ENCODE results near the gene ABCA13. TPM values are rescaled to one million over a fixed set of nuclear protein-coding genes. Genes with fewer than 3 reads are reported as not detected.

ABCA13 gene
- total RNA-seq, 2 donors from 2014 or later = not detected

GRCh38 chr7:48213226-48213625, 42.0 kb downstream of the ABCA13 start:
- Histone ChIP-seq H3K36me3 (no peaks in the 10 kb centered on the region), H3K4me3 (no peak overlapping the region)
- TF ChIP-seq CTCF (IDR thresholded peaks at IDR 0.05) = no peak

DNA sequence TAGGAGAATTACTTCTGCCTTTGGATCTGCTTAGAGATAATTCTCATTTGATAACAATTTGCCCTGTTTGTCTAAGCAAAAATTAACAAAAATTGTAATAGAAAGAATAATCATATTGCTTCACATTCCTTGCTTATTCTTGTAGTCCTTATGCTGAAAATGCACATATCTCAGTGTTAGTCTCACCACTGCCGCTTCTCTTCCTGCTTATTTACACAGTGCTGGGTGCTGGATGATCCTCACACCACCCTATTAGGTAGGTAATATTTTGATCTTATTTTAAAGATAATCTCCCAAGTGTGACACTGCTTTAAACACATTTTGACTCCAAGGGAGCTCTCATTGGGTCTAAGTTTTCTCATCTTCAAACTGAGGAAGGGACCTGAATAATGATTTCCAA, 46.0 kb downstream of the ABCA13 start:
- no peaks in the 10 kb centered on the region for H3K27me3 ChIP-seq
- no peak overlapping the region for H3K27ac ChIP-seq
- peaks cover 0 to 2% of the 10 kb centered on the region in 2 donors for H3K9me3 ChIP-seq
- H3K4me1 ChIP-seq = no peaks in the 10 kb centered on the region
- no peaks in the 10 kb centered on the region for H3K36me3 ChIP-seq
- no peak for TF ChIP-seq CTCF (IDR thresholded peaks at IDR 0.05)
- no peak overlapping the region for H3K4me3 ChIP-seq
- no peak for DNase-seq (ENCODE audit: low spot score)

More at GRCh38 chr7:48213226-48213625, 42.0 kb downstream of the ABCA13 start:
- peaks cover 0 to 10% of the 10 kb centered on the region in 2 donors for H3K9me3 ChIP-seq
- no peaks in the 10 kb centered on the region for H3K4me1 ChIP-seq
- H3K27ac ChIP-seq = no peak overlapping the region
- DNase-seq (ENCODE audit: low spot score) = no peak
- no peaks in the 10 kb centered on the region for H3K27me3 ChIP-seq

GRCh38 chr7:48217753-48218152, 46.5 kb downstream of the ABCA13 start:
- H3K4me1 ChIP-seq = no peaks in the 10 kb centered on the region
- no peaks in the 10 kb centered on the region for H3K27me3 ChIP-seq
- no peaks in the 10 kb centered on the region for H3K36me3 ChIP-seq
- no peak overlapping the region for H3K4me3 ChIP-seq
- no peak for TF ChIP-seq CTCF (IDR thresholded peaks at IDR 0.05)
- no peak overlapping the region for H3K27ac ChIP-seq
- no peak for DNase-seq (ENCODE audit: low spot score)
- no peaks in the 10 kb centered on the region for H3K9me3 ChIP-seq

DNA sequence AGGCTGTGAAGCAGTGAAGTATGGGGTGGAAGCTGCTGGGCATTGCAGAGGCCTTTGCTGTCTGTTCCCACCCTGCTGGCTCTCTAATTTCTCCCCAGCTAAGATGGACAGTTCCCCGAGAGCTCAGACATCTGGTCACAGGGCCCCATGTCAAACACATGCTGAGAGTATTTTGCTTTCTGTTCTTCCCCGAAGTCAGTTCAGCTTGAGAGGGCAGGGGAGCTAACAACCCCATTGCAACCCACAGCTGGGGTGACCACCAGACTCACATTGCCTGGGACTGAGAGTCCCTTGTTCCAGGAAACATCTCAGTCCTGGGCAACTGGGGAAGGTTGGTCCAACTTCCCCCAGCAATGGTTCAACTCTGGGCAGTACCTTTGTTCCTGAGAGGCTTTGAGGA, 52.8 kb downstream of the ABCA13 start:
- H3K27ac ChIP-seq = no peak overlapping the region
- DNase-seq (ENCODE audit: low spot score) = no peak
- H3K4me3 ChIP-seq = no peak overlapping the region
- H3K27me3 ChIP-seq = no peaks in the 10 kb centered on the region
- H3K9me3 ChIP-seq = no peaks in the 10 kb centered on the region
- no peaks in the 10 kb centered on the region for H3K4me1 ChIP-seq
- H3K36me3 ChIP-seq = no peaks in the 10 kb centered on the region
- TF ChIP-seq CTCF (IDR thresholded peaks at IDR 0.05) = no peak

- Histone ChIP-seq H3K27me3 (no peaks in the 10 kb centered on the region), H3K9me3 (no peaks in the 10 kb centered on the region), H3K4me1 (no peaks in the 10 kb centered on the region), H3K27ac (no peak overlapping the region), H3K36me3 (no peaks in the 10 kb centered on the region), H3K4me3 (no peak overlapping the region)
- DNase-seq (ENCODE audit: low spot score) = no peak
- no peak for TF ChIP-seq CTCF (IDR thresholded peaks at IDR 0.05)
Observed at GRCh38 chr7:48225101-48225500, 53.8 kb downstream of the ABCA13 start.

- no peak overlapping the region for H3K4me3 ChIP-seq
- H3K4me1 ChIP-seq = no peaks in the 10 kb centered on the region
- DNase-seq (ENCODE audit: low spot score) = no peak
- no peaks in the 10 kb centered on the region for H3K36me3 ChIP-seq
- H3K27me3 ChIP-seq = no peaks in the 10 kb centered on the region
- no peak overlapping the region for H3K27ac ChIP-seq
- H3K9me3 ChIP-seq = no peaks in the 10 kb centered on the region
- no peak for TF ChIP-seq CTCF (IDR thresholded peaks at IDR 0.05)
Observed at GRCh38 chr7:48237354-48237753, 66.1 kb downstream of the ABCA13 start.

Data from right atrium auricular region (tissue), 2 donors.